Neuronal stem cell (in vitro differentiated cells): Measurements from ENCODE around the gene PLPP4.

ENCODE experiments used
- DNase-seq: peaks from one replicate; pipeline ENCODE4 v3.0.0-alpha.2; 2013; ENCODE audit warnings: low spot score
- H2AFZ ChIP-seq: one replicate; pipeline ENCODE4 v1.6.1; 2013; ENCODE audit warnings: mild to moderate bottlenecking, low read length, inconsistent platforms
- H2AK5ac ChIP-seq: 2 replicates; pipeline ENCODE4 v1.6.1; 2013; ENCODE audit warnings: low read depth, mild to moderate bottlenecking, inconsistent platforms, low read length, moderate library complexity, mixed read lengths
- H2BK120ac ChIP-seq: 2 replicates; pipeline ENCODE4 v1.6.1; 2013; ENCODE audit warnings: low read depth, mild to moderate bottlenecking, inconsistent platforms, low read length, moderate library complexity, mixed read lengths
- H2BK12ac ChIP-seq: one replicate; pipeline ENCODE4 v1.6.1; 2013; ENCODE audit warnings: low read length, inconsistent platforms
- H2BK15ac ChIP-seq: 2 replicates; pipeline ENCODE4 v1.6.1; 2013; ENCODE audit warnings: mild to moderate bottlenecking, low read length, inconsistent platforms, mixed read lengths
- H2BK5ac ChIP-seq: one replicate; pipeline ENCODE4 v1.6.1; 2013; ENCODE audit warnings: inconsistent platforms, mild to moderate bottlenecking, low read length, moderate library complexity
- H3K14ac ChIP-seq: one replicate; pipeline ENCODE4 v1.6.1; 2013; ENCODE audit warnings: low read length, inconsistent platforms
- H3K18ac ChIP-seq: 2 replicates; pipeline ENCODE4 v1.6.1; 2013; ENCODE audit warnings: low read length, inconsistent platforms
- H3K23ac ChIP-seq: 2 replicates; pipeline ENCODE4 v1.6.1; 2013; ENCODE audit warnings: low read depth, mild to moderate bottlenecking, mixed read lengths, low read length, inconsistent platforms; ENCODE audit not compliant: poor library complexity
- H3K27ac ChIP-seq: replicated peaks from 3 replicates; pipeline ENCODE4 v1.5.1; 2013; ENCODE audit warnings: low read length, inconsistent platforms
- H3K27me3 ChIP-seq, 3 experiments: 2 replicates each; pipeline ENCODE4 v1.6.1; 2013; ENCODE audit warnings: low read length in 3 of 3, mild to moderate bottlenecking in 2 of 3, inconsistent platforms in 1 of 3, low read depth in 1 of 3, mixed read lengths in 1 of 3, moderate library complexity in 1 of 3; ENCODE audit not compliant: control insufficient read depth in 3 of 3, insufficient read depth in 3 of 3
- H3K36me3 ChIP-seq, 2 donors: replicated peaks in 1 of 2; 2 replicates each; pipeline ENCODE4 v1.6.1; 2013; ENCODE audit warnings: low read length in 2 of 2; ENCODE audit not compliant: control insufficient read depth in 2 of 2, insufficient read depth in 2 of 2
- H3K4ac ChIP-seq: 2 replicates; pipeline ENCODE4 v1.6.1; 2013; ENCODE audit warnings: inconsistent platforms, mild to moderate bottlenecking, low read length, moderate library complexity
- H3K4me1 ChIP-seq, 2 donors: 1 replicate in 1 of 2; 2 replicates in 1 of 2; pipeline ENCODE4 v1.6.1; 2013; ENCODE audit warnings: low read length in 2 of 2, low read depth in 1 of 2; ENCODE audit not compliant: control insufficient read depth in 2 of 2, insufficient read depth in 1 of 2
- H3K4me2 ChIP-seq: one replicate; pipeline ENCODE4 v1.6.1; 2013; ENCODE audit warnings: mild to moderate bottlenecking, low read length, inconsistent platforms; ENCODE audit not compliant: insufficient read depth, poor library complexity, severe bottlenecking
- H3K4me3 ChIP-seq, 2 donors: 2 replicates each; pipeline ENCODE4 v1.5.1; 2013; ENCODE audit warnings: low read length in 2 of 2, mild to moderate bottlenecking in 2 of 2, inconsistent platforms in 1 of 2, moderate library complexity in 1 of 2
- H3K79me1 ChIP-seq: one replicate; pipeline ENCODE4 v1.6.1; 2013; ENCODE audit warnings: low read depth, mild to moderate bottlenecking, inconsistent platforms, low read length, moderate library complexity
- H3K9ac ChIP-seq: one replicate; pipeline ENCODE4 v1.6.1; 2013; ENCODE audit warnings: mild to moderate bottlenecking, low read depth, low read length, inconsistent platforms; ENCODE audit not compliant: poor library complexity
- H3K9me3 ChIP-seq, 2 donors: replicated peaks in 1 of 2; 2 replicates each; pipeline versions ENCODE3 to v1.6.1; 2013; ENCODE audit warnings: low read length in 2 of 2, mild to moderate bottlenecking in 2 of 2, inconsistent platforms in 1 of 2, low read depth in 1 of 2, mixed read lengths in 1 of 2, moderate library complexity in 1 of 2; ENCODE audit not compliant: control insufficient read depth in 2 of 2, insufficient read depth in 1 of 2
- H4K8ac ChIP-seq: one replicate; pipeline ENCODE4 v1.6.1; 2013; ENCODE audit warnings: low read depth, mild to moderate bottlenecking, inconsistent platforms, low read length, moderate library complexity
- H4K91ac ChIP-seq: one replicate; pipeline ENCODE4 v1.6.1; 2013; ENCODE audit warnings: low read length, low read depth, mild to moderate bottlenecking, inconsistent platforms; ENCODE audit not compliant: poor library complexity
- WGBS, 2 donors: extraction: QIAGEN DNeasy Blood & Tissue Kit; methylation state at CpG; one replicate each; pipeline ENCODE4 v1.1.7; 2013; ENCODE audit warnings: missing lambda C conversion rate in 2 of 2, mixed read lengths in 1 of 2; ENCODE audit not compliant: insufficient read length in 2 of 2, insufficient replicate concordance in 1 of 2; ENCODE audit errors: extremely low coverage in 2 of 2; 5-methylcytosine and 5-hydroxymethylcytosine counted together

PLPP4 gene

GRCh38 chr10:120462018-120462682, 5.1 kb downstream of the PLPP4 start:
- Histone ChIP-seq H3K23ac (no peak overlapping the region), H3K9ac (no peak overlapping the region), H3K14ac (no peak overlapping the region), H3K18ac (no peak overlapping the region), H3K4ac (no peak overlapping the region), H2BK12ac (no peak overlapping the region), H3K79me1 (no peaks in the 10 kb centered on the region), H3K4me1 (no peaks in the 10 kb centered on the region), H2BK5ac (no peak overlapping the region), H4K91ac (no peak overlapping the region), H3K9me3 (peaks cover 0 to 2% of the 10 kb centered on the region in 2 donors), H4K8ac (no peak overlapping the region), H2AFZ (no peak overlapping the region), H2BK15ac (no peak overlapping the region), H2BK120ac (peak overlapping the region; percentile 2), H3K27ac (no peak overlapping the region), H3K4me2 (no peak overlapping the region), H3K4me3 (no peak overlapping the region), H3K36me3 (no peaks in the 10 kb centered on the region), H3K27me3 (peaks cover 2 to 34% (median 10%) of the 10 kb centered on the region in 3 experiments), H2AK5ac (no peak overlapping the region)
- DNase-seq: no peak
- no CpG with 5 or more reads among the region's 8 CpGs for WGBS, 2 donors

DNA sequence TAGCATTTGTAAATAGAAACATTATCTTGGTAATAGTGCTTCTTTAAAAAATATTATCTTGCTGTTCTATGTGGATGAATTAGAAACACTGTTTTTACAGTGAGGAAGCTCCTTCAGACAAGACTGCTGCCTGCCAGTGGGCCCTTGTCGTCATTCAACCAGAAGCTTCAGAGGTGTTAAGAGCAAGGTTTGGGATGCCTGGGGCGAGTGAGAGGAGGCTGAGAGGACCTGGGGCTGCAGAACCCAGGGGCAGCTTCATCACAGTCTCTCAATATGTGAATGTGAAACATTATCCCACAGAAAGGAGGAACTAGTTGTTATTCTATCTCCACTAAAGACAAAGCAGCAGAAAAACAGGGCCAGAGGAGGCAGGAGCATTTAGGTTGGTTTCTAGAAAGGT, 8.1 kb downstream of the PLPP4 start:
- no peak overlapping the region for H3K4me2 ChIP-seq
- H3K4me3 ChIP-seq: no peak overlapping the region
- H3K4ac ChIP-seq: no peak overlapping the region
- no peaks in the 10 kb centered on the region for H3K79me1 ChIP-seq
- H3K27me3 ChIP-seq: peaks cover 0 to 4% (median 0%) of the 10 kb centered on the region in 3 experiments
- no peak overlapping the region for H4K91ac ChIP-seq
- no peaks in the 10 kb centered on the region for H3K36me3 ChIP-seq
- H4K8ac ChIP-seq: no peak overlapping the region
- no peak overlapping the region for H3K9ac ChIP-seq
- no peak overlapping the region for H2BK12ac ChIP-seq
- no CpG with 5 or more reads among the region's 2 CpGs for WGBS, 2 donors
- H3K9me3 ChIP-seq: peaks cover 0 to 2% of the 10 kb centered on the region in 2 donors
- no peak for DNase-seq
- no peaks in the 10 kb centered on the region for H3K4me1 ChIP-seq
- peak overlapping the region; percentile 20 for H3K18ac ChIP-seq
- H2BK15ac ChIP-seq: no peak overlapping the region
- no peak overlapping the region for H2BK120ac ChIP-seq
- no peak overlapping the region for H3K27ac ChIP-seq
- no peak overlapping the region for H3K23ac ChIP-seq
- no peak overlapping the region for H3K14ac ChIP-seq
- H2AFZ ChIP-seq: no peak overlapping the region
- no peak overlapping the region for H2AK5ac ChIP-seq
- H2BK5ac ChIP-seq: no peak overlapping the region

- H3K4me3 ChIP-seq: no peak overlapping the region
- DNase-seq: no peak
- no peaks in the 10 kb centered on the region for H3K9me3 ChIP-seq
- H4K8ac ChIP-seq: no peak overlapping the region
- H3K4me2 ChIP-seq: no peak overlapping the region
- WGBS, 2 donors: no CpG with 5 or more reads among the region's 2 CpGs
- no peak overlapping the region for H4K91ac ChIP-seq
- H3K27me3 ChIP-seq: no peaks in the 10 kb centered on the region
- no peak overlapping the region for H3K27ac ChIP-seq
- H3K4ac ChIP-seq: no peak overlapping the region
- H3K18ac ChIP-seq: no peak overlapping the region
- H2BK5ac ChIP-seq: no peak overlapping the region
- H2BK120ac ChIP-seq: no peak overlapping the region
- H2BK15ac ChIP-seq: no peak overlapping the region
- H2AK5ac ChIP-seq: no peak overlapping the region
- H3K79me1 ChIP-seq: no peaks in the 10 kb centered on the region
- no peak overlapping the region for H3K14ac ChIP-seq
- no peak overlapping the region for H3K23ac ChIP-seq
- no peaks in the 10 kb centered on the region for H3K4me1 ChIP-seq
- H3K36me3 ChIP-seq: no peaks in the 10 kb centered on the region
- no peak overlapping the region for H3K9ac ChIP-seq
- no peak overlapping the region for H2BK12ac ChIP-seq
- no peak overlapping the region for H2AFZ ChIP-seq
Measured at GRCh38 chr10:120466006-120466405, 9.0 kb downstream of the PLPP4 start.

- H2BK5ac ChIP-seq: no peak overlapping the region
- H4K8ac ChIP-seq: no peak overlapping the region
- no peak overlapping the region for H2BK120ac ChIP-seq
- H3K4me3 ChIP-seq: no peak overlapping the region
- no peaks in the 10 kb centered on the region for H3K27me3 ChIP-seq
- no CpG with 5 or more reads among the region's 4 CpGs for WGBS, 2 donors
- no peak overlapping the region for H3K9ac ChIP-seq
- no peak overlapping the region for H3K4me2 ChIP-seq
- H2AFZ ChIP-seq: no peak overlapping the region
- H3K9me3 ChIP-seq: no peaks in the 10 kb centered on the region
- no peak overlapping the region for H2AK5ac ChIP-seq
- H2BK15ac ChIP-seq: no peak overlapping the region
- H2BK12ac ChIP-seq: no peak overlapping the region
- H3K4me1 ChIP-seq: peaks cover 0 to 2% of the 10 kb centered on the region in 2 donors
- H3K18ac ChIP-seq: no peak overlapping the region
- no peaks in the 10 kb centered on the region for H3K79me1 ChIP-seq
- DNase-seq: no peak
- no peak overlapping the region for H3K4ac ChIP-seq
- no peak overlapping the region for H3K14ac ChIP-seq
- H3K23ac ChIP-seq: no peak overlapping the region
- no peak overlapping the region for H4K91ac ChIP-seq
- no peaks in the 10 kb centered on the region for H3K36me3 ChIP-seq
- H3K27ac ChIP-seq: no peak overlapping the region
Measured at GRCh38 chr10:120473593-120473992, 16.6 kb downstream of the PLPP4 start.
